Tibial nerve (tissue), 4 donors: ENCODE measurements around the gene HIKESHI. TPM values are rescaled to one million over a fixed set of nuclear protein-coding genes. Genes with fewer than 3 reads are reported as not detected.

Experiments
- DNase-seq, 2 donors: peaks; one replicate each; pipeline ENCODE4 v3.0.0-alpha.2; 2019; ENCODE audit warnings: low spot score in 2 of 2
- H3K27ac ChIP-seq, 4 donors: fragments of 200-600 bp; sonication (generic) in 3 of 4; one replicate each; pipeline ENCODE4 v1.5.1; 2017 to 2019; ENCODE audit warnings: mild to moderate bottlenecking in 1 of 4
- H3K27me3 ChIP-seq, 2 donors: fragments of 200-600 bp; sonication (generic) in 1 of 2; one replicate each; pipeline versions ENCODE4 v1.5.1 to v1.6.0; 2017 to 2019
- H3K36me3 ChIP-seq, 3 donors: fragments of 200-600 bp; sonication (generic); one replicate each; pipeline ENCODE4 v1.5.1; 2018 to 2019
- H3K4me1 ChIP-seq, 4 donors: fragments of 200-600 bp; sonication (generic) in 3 of 4; one replicate each; pipeline ENCODE4 v1.5.1; 2017 to 2019
- H3K4me3 ChIP-seq, 4 donors: fragments of 200-600 bp; sonication (generic) in 3 of 4; one replicate each; pipeline ENCODE4 v1.5.1; 2017 to 2019; ENCODE audit warnings: mild to moderate bottlenecking in 1 of 4, moderate library complexity in 1 of 4
- H3K9me3 ChIP-seq, 4 donors: fragments of 200-600 bp; sonication (generic) in 3 of 4; one replicate each; pipeline ENCODE4 v1.5.1; 2017 to 2019
- CTCF ChIP-seq, 5 experiments: fragments of 200-600 bp in 3 of 5; fragments of 450-650 bp in 2 of 5; sonication (generic) in 3 of 5; IDR thresholded peaks; one replicate each; pipeline ENCODE4 v1.5.1; 2016 to 2019; ENCODE audit warnings: antibody characterized with exemption in 5 of 5, mild to moderate bottlenecking in 3 of 5, moderate library complexity in 2 of 5
- EP300 ChIP-seq, 2 donors: sonication (generic); formaldehyde crosslinking; IDR thresholded peaks; one replicate each; pipeline ENCODE4 v1.6.1; 2017; ENCODE audit warnings: antibody characterized with exemption in 2 of 2, mild to moderate bottlenecking in 1 of 2
- POLR2A ChIP-seq, 2 donors: fragments of 450-650 bp; IDR thresholded peaks; one replicate each; pipeline ENCODE4 v1.6.1; 2017; ENCODE audit warnings: antibody characterized with exemption in 2 of 2, mild to moderate bottlenecking in 2 of 2, moderate library complexity in 2 of 2
- WGBS, 2 donors: methylation state at CpG; one replicate each; pipeline ENCODE4 v1.1.5; 2018; 5-methylcytosine and 5-hydroxymethylcytosine counted together
- total RNA-seq, 4 donors: library from RNA; depleted of rRNA; stranded (reverse); fragments of >200 nt; gene quantifications; one replicate each; pipeline ENCODE4 v1.1.0, GENCODE V29; 2016

HIKESHI gene
- total RNA-seq, 4 donors from 2014 or later, result 31.2 to 40.6 (median 33.4) TPM

DNA sequence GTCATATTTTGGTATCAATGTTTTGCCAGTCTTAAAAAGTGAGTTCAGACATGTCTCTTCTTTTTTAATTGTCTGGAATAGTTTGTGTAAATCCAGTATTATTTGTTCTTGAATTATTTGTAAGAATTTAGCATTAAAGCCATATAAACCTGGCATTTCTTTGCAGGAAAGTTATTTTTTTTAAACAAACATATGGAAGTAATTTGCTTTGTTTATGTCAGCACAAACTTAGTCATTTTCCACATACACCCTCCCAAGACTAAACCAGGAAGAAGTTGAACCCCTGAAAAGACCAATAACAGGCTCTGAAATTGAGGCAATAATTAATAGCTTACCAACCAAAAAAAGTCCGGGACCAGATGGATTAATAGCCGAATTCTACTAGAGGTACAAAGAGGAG, 63.5 kb downstream of the HIKESHI start:
- Histone ChIP-seq H3K4me1 (no peaks in the 10 kb centered on the region), H3K9me3 (peaks cover 0 to 5% (median 1%) of the 10 kb centered on the region in 4 donors), H3K4me3 (no peak overlapping the region), H3K36me3 (no peaks in the 10 kb centered on the region), H3K27ac (no peak overlapping the region), H3K27me3 (no peaks in the 10 kb centered on the region)
- 79 to 83% methylated on average over 2 of the region's 2 CpGs for WGBS, 2 donors
- DNase-seq, result no peak
- TF ChIP-seq EP300 (IDR thresholded peaks at IDR 0.05) (no peak), CTCF (IDR thresholded peaks at IDR 0.05) (no peak), POLR2A (IDR thresholded peaks at IDR 0.05) (no peak)

- no peak for DNase-seq
- H3K27ac ChIP-seq, result no peak overlapping the region
- 93 to 98% methylated on average over 7 of the region's 7 CpGs for WGBS, 2 donors
- no peaks in the 10 kb centered on the region for H3K9me3 ChIP-seq
- H3K27me3 ChIP-seq, result no peaks in the 10 kb centered on the region
- peaks cover 0 to 7% (median 0%) of the 10 kb centered on the region in 4 donors for H3K4me1 ChIP-seq
- no peaks in the 10 kb centered on the region for H3K36me3 ChIP-seq
- H3K4me3 ChIP-seq, result no peak overlapping the region
- TF ChIP-seq EP300 (IDR thresholded peaks at IDR 0.05), result no peak
- no peak for TF ChIP-seq CTCF (IDR thresholded peaks at IDR 0.05)
- TF ChIP-seq POLR2A (IDR thresholded peaks at IDR 0.05), result no peak
Measured at GRCh38 chr11:86369668-86370067, 67.6 kb downstream of the HIKESHI start.

- no peak for DNase-seq
- 83 to 89% methylated on average over 4 of the region's 4 CpGs for WGBS, 2 donors
- Histone ChIP-seq H3K27me3 (no peaks in the 10 kb centered on the region), H3K4me1 (peaks cover 0 to 7% (median 0%) of the 10 kb centered on the region in 4 donors), H3K27ac (no peak overlapping the region), H3K4me3 (no peak overlapping the region), H3K36me3 (no peaks in the 10 kb centered on the region), H3K9me3 (no peaks in the 10 kb centered on the region)
- TF ChIP-seq POLR2A (IDR thresholded peaks at IDR 0.05) (no peak), EP300 (IDR thresholded peaks at IDR 0.05) (no peak), CTCF (IDR thresholded peaks at IDR 0.05) (no peak)
Measured at GRCh38 chr11:86370171-86370570, 68.1 kb downstream of the HIKESHI start.

DNA sequence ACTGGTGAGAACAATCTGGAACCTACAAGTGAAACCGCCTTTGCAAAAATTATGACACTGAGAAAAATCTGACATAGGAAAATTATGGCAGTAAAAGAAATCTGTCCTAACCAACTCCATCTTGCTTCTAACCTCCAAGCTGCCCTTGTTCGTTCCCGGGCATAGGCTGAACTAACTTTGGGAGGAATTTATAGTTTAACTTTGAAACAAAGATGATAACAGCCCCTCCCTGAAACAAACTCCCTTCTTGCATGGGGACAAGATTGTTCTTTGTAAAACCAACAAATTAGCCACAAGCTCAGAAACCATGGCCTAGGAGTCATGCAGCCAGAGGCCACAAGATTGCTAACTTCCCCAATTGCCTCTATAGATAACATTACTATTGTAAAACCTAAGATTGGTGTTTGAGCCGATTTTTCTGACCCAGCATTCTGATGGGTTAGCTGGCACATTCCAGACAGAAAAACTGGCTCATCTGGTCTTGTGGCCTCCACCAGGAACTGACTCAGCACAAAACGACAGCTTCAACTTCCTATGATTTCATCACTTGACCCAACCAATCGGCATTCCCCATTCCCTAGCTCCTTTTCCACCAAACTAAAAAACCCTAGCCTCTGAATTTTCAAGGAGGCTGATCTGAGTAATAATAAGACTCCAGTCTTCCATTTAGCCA, 69.0 kb downstream of the HIKESHI start:
- no peak for TF ChIP-seq POLR2A (IDR thresholded peaks at IDR 0.05)
- no peak for TF ChIP-seq EP300 (IDR thresholded peaks at IDR 0.05)
- TF ChIP-seq CTCF (IDR thresholded peaks at IDR 0.05), result no peak
- H3K36me3 ChIP-seq, result no peaks in the 10 kb centered on the region
- DNase-seq, result no peak
- no peak overlapping the region for H3K27ac ChIP-seq
- no peak overlapping the region for H3K4me3 ChIP-seq
- H3K4me1 ChIP-seq, result peaks cover 0 to 7% (median 0%) of the 10 kb centered on the region in 4 donors
- no peaks in the 10 kb centered on the region for H3K27me3 ChIP-seq
- H3K9me3 ChIP-seq, result no peaks in the 10 kb centered on the region
- 68 to 69% methylated on average over 6 of the region's 6 CpGs for WGBS, 2 donors

DNA sequence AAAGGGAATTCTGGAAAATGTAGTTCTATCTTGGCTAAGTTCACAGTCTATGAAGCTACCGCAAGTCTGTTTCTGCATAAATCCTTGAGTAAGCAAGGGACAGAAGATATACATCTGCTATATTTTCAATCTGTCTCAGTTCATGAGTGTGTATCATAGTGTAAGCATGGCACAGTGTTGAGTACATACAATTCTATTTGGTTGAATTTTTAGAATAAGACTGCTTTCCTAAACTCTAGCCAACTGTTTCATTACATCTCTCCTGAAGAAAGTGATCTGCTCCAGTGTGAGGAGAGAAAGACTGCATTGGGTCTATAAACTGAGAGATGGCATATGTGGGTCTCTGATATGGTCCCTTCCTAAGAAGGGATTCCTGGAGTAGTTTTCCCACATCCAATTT, 70.0 kb downstream of the HIKESHI start:
- Histone ChIP-seq H3K27ac (no peak overlapping the region), H3K36me3 (no peaks in the 10 kb centered on the region), H3K4me1 (peaks cover 0 to 7% (median 0%) of the 10 kb centered on the region in 4 donors), H3K4me3 (no peak overlapping the region), H3K9me3 (no peaks in the 10 kb centered on the region), H3K27me3 (no peaks in the 10 kb centered on the region)
- DNase-seq, result no peak
- WGBS, 2 donors, result 88 to 100% methylated on average over 1 of the region's 1 CpG
- no peak for TF ChIP-seq CTCF (IDR thresholded peaks at IDR 0.05)
- no peak for TF ChIP-seq POLR2A (IDR thresholded peaks at IDR 0.05)
- no peak for TF ChIP-seq EP300 (IDR thresholded peaks at IDR 0.05)
